Aorta (tissue), 5 donors: ENCODE measurements around the gene CHKB. TPM values are rescaled to one million over a fixed set of nuclear protein-coding genes. Genes with fewer than 3 reads are reported as not detected.
A peak's percentile ranks its signal among the peaks of the same experiment; 100 is the strongest.

ENCODE experiments used
- ATAC-seq: fragments of 200-7000 bp; cut with Tn5 transposase; one replicate; pipeline ENCODE4 v1.9.1; 2022; ENCODE audit warnings: moderate library complexity; ENCODE audit not compliant: low FRiP score
- DNase-seq, 2 donors: peaks; one replicate each; pipeline ENCODE4 v3.0.0-alpha.2; 2020
- H3K27ac ChIP-seq, 2 donors: one replicate each; pipeline ENCODE4 v1.5.1; 2013; ENCODE audit warnings: low read length in 2 of 2, mild to moderate bottlenecking in 2 of 2, moderate library complexity in 2 of 2, control low read depth in 1 of 2, inconsistent platforms in 1 of 2, low read depth in 1 of 2
- H3K27me3 ChIP-seq, 2 donors: one replicate each; pipeline ENCODE4 v1.6.1; 2013; ENCODE audit warnings: control low read depth in 1 of 2, low read length in 1 of 2, mild to moderate bottlenecking in 1 of 2, moderate library complexity in 1 of 2; ENCODE audit not compliant: insufficient read depth in 2 of 2, control insufficient read depth in 1 of 2
- H3K36me3 ChIP-seq, 2 donors: one replicate each; pipeline ENCODE4 v1.6.1; 2013; ENCODE audit warnings: control low read depth in 1 of 2, low read length in 1 of 2, mild to moderate bottlenecking in 1 of 2; ENCODE audit not compliant: insufficient read depth in 2 of 2, control insufficient read depth in 1 of 2
- H3K4me1 ChIP-seq, 2 donors: one replicate each; pipeline ENCODE4 v1.6.1; 2013; ENCODE audit warnings: low read length in 2 of 2, control low read depth in 1 of 2, mild to moderate bottlenecking in 1 of 2, moderate library complexity in 1 of 2; ENCODE audit not compliant: insufficient read depth in 2 of 2, control insufficient read depth in 1 of 2
- H3K4me3 ChIP-seq, 2 donors: one replicate each; pipeline ENCODE4 v1.5.1; 2013; ENCODE audit warnings: low read length in 2 of 2, control low read depth in 1 of 2, mild to moderate bottlenecking in 1 of 2
- H3K9me3 ChIP-seq: one replicate; pipeline ENCODE4 v1.6.1; 2013; ENCODE audit warnings: mild to moderate bottlenecking, low read length; ENCODE audit not compliant: control insufficient read depth
- WGBS, 2 donors: extraction: QIAGEN DNeasy Blood & Tissue Kit; methylation state at CpG; one replicate each; pipeline ENCODE4 v1.1.7; 2013; 5-methylcytosine and 5-hydroxymethylcytosine counted together
- intact Hi-C, 2 donors: fragments of 100-400 bp; cut with DNase I; formaldehyde crosslinking; loops; one replicate each; pipeline versions ENCODE4 v1.14.2 to v1.15.0; 2022
- polyA plus RNA-seq, 2 donors: library from polyadenylated mRNA; stranded (reverse); fragments of 200-250 nt; gene quantifications; one replicate each; pipeline ENCODE4 v1.2.3, GENCODE V29; 2013
- total RNA-seq, 2 donors: library from RNA; stranded (reverse); fragmentation: NEBNext Ultra II Directional; extraction: Animal tissue kit (Norgen Biotek cat#: 25700); gene quantifications; one replicate each; pipeline ENCODE4 v1.2.1, GENCODE V29; 2021
- donor health status: healthy with polysubstance abuse.
- donor health status: Bipolar disorder and iron deficiency.
- donor health status: DM: no; HTN: no; CAD: no.
- donor health status: DM: no; HTN: no; CAD: no.
- donor health status: DM: yes; HTN: yes; CAD: no.

CHKB gene
- total and polyA plus RNA-seq, 4 donors: 28.4 to 544 (median 57.7) TPM

- intact Hi-C loops: loop anchor here in 1 of 2 donors (5.0 kb wide), 1 partner anchor 33 kb away; the partner anchor contains the start of gene SYCE3
- DNase-seq (peak; percentile 80 to 86), ATAC-seq (no peak)
- no peaks in the 10 kb centered on the region for H3K9me3 ChIP-seq
- 12 to 17% methylated on average over 32 to 50 of the region's 50 CpGs for WGBS, 2 donors
- no peak overlapping the region for H3K4me3 ChIP-seq
- H3K27me3 ChIP-seq: no peaks in the 10 kb centered on the region
- no peak overlapping the region for H3K27ac ChIP-seq
- no peaks in the 10 kb centered on the region for H3K36me3 ChIP-seq
- no peaks in the 10 kb centered on the region for H3K4me1 ChIP-seq
Measured at GRCh38 chr22:50529416-50529896, 53.2 kb downstream of the CHKB start.

Other genes with a start within 250 kb of the CHKB start
- 10 to 100 TPM; 45.2 to 46.7 TPM for gene PPP6R2, start 239.5 kb downstream of the CHKB start, total RNA-seq
- 10 to 100 TPM; 14.1 to 62.5 TPM for gene PPP6R2, start 239.5 kb downstream of the CHKB start, polyA plus RNA-seq
- 10 to 100 TPM; 65.3 to 77.9 TPM for gene SBF1, start 107.8 kb downstream of the CHKB start, total RNA-seq
- 10 to 100 TPM; 17.8 to 49.8 TPM for gene SBF1, start 107.8 kb downstream of the CHKB start, polyA plus RNA-seq
- gene ADM2, start 101.3 kb downstream of the CHKB start, total RNA-seq: under 1 TPM; 0.26 to 0.54 TPM
- under 1 TPM in 1 of 2 donors, not detected in 1; 0.50 TPM for gene ADM2, start 101.3 kb downstream of the CHKB start, polyA plus RNA-seq
- not detected for gene MIOX, start 96.0 kb downstream of the CHKB start, total RNA-seq
- gene MIOX, start 96.0 kb downstream of the CHKB start, polyA plus RNA-seq: not detected
- gene LMF2, start 75.1 kb downstream of the CHKB start, total RNA-seq: 10 to 100 TPM; 42.2 to 65.7 TPM
- 100 to 1,000 TPM in 1 of 2 donors, 10 to 100 TPM in 1; 20.0 to 123 TPM for gene LMF2, start 75.1 kb downstream of the CHKB start, polyA plus RNA-seq
- 10 to 100 TPM; 31.6 to 35.5 TPM for gene NCAPH2, start 74.6 kb downstream of the CHKB start, total RNA-seq
- gene NCAPH2, start 74.6 kb downstream of the CHKB start, polyA plus RNA-seq: 10 to 100 TPM; 18.2 to 67.4 TPM
- 1 to 10 TPM; 4.7 to 5.1 TPM for gene SCO2, start 57.3 kb downstream of the CHKB start, total RNA-seq
- 10 to 100 TPM in 1 of 2 donors, not detected in 1; 11.6 TPM for gene SCO2, start 57.3 kb downstream of the CHKB start, polyA plus RNA-seq
- gene TYMP, start 52.8 kb downstream of the CHKB start, total RNA-seq: 10 to 100 TPM; 68.3 to 99.2 TPM
- gene TYMP, start 52.8 kb downstream of the CHKB start, polyA plus RNA-seq: 10 to 100 TPM; 37.7 to 47.1 TPM
- under 1 TPM; 0.29 to 0.63 TPM for gene KLHDC7B, start 37.0 kb downstream of the CHKB start, total RNA-seq
- gene KLHDC7B, start 37.0 kb downstream of the CHKB start, polyA plus RNA-seq: not detected
- gene SYCE3, start 19.9 kb downstream of the CHKB start, total RNA-seq: not detected
- gene SYCE3, start 19.9 kb downstream of the CHKB start, polyA plus RNA-seq: 1 to 10 TPM in 1 of 2 donors, not detected in 1; 1.5 TPM
- gene CPT1B, start 4.4 kb downstream of the CHKB start, total RNA-seq: 10 to 100 TPM in 1 of 2 donors, 1 to 10 TPM in 1; 3.2 to 11.5 TPM
- 1 to 10 TPM; 3.9 to 6.4 TPM for gene CPT1B, start 4.4 kb downstream of the CHKB start, polyA plus RNA-seq
- gene MAPK8IP2, start 17.9 kb upstream of the CHKB start, total RNA-seq: under 1 TPM; 0.24 to 0.26 TPM
- under 1 TPM; under 0.01 to 0.15 TPM for gene MAPK8IP2, start 17.9 kb upstream of the CHKB start, polyA plus RNA-seq
- gene ARSA, start 45.3 kb upstream of the CHKB start, total RNA-seq: 10 to 100 TPM; 31.4 to 53.5 TPM
- gene ARSA, start 45.3 kb upstream of the CHKB start, polyA plus RNA-seq: 100 to 1,000 TPM in 1 of 2 donors, 10 to 100 TPM in 1; 15.7 to 120 TPM
- gene SHANK3, start 90.0 kb upstream of the CHKB start, total RNA-seq: 10 to 100 TPM; 48.6 to 62.9 TPM
- 1 to 10 TPM in 1 of 2 donors, under 1 TPM in 1; 0.63 to 3.2 TPM for gene SHANK3, start 90.0 kb upstream of the CHKB start, polyA plus RNA-seq
- gene ACR, start 155.4 kb upstream of the CHKB start, total RNA-seq: 1 to 10 TPM; 1.6 to 1.8 TPM
- gene ACR, start 155.4 kb upstream of the CHKB start, polyA plus RNA-seq: not detected
- gene RABL2B, start 200.8 kb upstream of the CHKB start, total RNA-seq: 10 to 100 TPM; 15.7 to 28.0 TPM
- gene RABL2B, start 200.8 kb upstream of the CHKB start, polyA plus RNA-seq: 10 to 100 TPM; 11.1 to 27.6 TPM